NCI-H82 treated with DMSO at 0.1 percent for 48 hours (cell line): ENCODE data around the gene PPFIA4.

Source experiments
- DNase-seq: peaks from one replicate; lab custom pipeline; 2025; ENCODE audit not compliant: unreplicated experiment; lab: John Stamatoyannopoulos, UW

The PPFIA4 gene

DNA sequence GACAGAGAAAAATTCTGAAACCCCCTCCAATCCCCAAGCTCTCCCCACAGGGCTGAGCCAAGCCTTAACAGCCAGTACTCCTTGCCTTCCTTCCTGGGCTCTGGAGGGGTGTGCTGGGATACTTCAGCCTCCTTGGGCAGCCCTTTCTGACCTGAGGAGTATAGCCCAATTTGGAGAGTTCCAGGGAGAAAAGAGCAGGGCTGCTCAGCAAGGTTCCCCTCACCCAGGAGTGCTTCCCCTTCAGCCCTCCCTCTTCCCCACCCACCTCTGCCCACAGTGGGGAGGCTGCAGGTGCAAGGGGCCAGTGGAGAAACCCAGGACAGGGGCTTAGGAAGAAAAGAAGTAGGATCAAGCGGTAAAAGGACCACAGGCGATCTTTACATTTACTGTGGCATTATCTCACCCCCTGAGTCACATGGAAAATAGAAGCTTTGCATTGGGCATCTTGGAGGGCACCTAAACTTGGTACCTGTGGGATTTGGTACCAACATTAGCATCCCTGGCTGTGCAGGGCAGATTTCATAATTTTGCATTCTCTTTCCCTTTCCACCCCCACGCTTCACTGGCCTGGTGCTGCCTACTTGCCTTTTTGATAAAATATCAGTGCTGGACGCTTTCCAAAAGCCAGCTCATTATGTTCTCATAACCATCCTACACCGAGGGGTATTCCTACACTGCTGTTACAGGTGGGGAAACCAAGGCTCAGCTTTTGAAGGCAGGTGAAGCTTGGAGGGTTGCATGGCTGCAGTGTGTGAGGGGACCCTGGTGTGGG is 98.4 kb downstream of the PPFIA4 start:
- no peak for DNase-seq

DNA sequence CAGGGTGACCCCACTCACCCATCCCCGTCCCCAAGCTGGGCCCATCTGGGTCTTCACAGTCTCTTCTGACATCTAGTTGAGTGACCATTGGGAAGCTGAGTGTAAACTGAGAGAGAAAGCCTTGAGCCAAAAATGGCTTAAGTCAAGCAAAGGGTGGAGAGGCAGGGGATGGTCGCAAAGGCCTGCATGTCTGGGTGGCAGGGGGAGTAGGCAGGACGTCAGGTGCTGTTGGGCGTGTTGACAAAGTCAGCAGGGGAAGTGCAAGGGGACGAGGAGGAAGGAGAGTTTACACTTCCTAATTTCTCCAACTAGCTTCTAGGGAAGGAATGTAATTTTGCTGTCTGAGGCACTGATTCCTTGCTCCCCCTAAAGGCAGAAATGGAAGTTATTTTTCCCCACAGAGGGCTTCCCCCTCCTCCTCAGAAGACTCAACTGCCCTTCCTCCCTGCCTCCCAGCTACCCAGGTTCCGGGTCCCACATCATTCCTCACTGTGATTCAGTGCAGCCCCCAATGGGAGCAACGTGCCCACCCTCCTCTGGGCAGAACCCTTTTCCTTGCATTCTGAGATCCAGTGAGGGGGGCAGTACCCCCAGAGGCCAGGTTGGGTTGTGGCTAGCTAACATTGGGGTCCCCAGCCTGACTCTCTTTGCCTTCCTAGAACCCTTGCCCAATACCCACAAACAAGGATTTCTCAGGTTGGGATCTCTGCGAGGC is 100.0 kb downstream of the PPFIA4 start:
- no peak for DNase-seq

DNA sequence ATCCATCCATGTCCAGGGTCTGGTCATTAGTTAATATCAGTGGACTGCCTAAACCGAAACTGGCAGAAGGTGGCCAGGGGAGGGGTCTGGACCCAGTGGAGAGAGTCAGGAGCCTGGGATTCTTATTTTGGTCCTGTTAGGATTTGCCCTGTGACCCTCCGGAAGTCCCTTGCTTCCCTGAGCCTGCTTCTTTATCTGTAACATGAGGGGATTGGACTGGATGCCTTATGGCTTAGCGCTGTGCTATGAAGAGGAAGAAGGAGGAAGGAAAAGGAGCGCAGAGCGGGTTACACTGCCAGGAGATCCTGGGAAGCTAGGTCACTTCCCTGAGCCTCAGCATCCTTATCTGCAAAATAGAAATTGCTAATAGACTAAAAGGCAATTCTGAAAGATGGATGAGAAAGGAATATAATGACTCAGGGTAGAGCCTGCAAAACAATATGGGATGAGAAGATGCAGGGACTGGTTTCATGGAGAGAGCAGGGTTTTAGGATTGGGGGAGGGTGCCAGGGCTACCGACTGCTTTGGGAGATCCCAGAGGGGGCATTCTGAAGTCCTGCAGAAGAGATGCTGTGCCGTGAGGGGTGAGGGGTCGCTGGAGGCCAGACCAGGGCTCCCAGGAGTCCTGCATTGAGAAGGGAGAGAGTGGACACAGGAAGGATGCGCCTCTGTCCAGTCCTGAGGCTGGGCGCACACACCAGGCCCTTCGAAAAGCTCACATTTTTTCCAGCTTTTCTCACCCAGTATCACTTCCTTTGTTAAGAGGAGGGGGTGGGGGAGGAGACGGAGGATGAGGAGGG is 100.8 kb downstream of the PPFIA4 start:
- DNase-seq = no peak

DNA sequence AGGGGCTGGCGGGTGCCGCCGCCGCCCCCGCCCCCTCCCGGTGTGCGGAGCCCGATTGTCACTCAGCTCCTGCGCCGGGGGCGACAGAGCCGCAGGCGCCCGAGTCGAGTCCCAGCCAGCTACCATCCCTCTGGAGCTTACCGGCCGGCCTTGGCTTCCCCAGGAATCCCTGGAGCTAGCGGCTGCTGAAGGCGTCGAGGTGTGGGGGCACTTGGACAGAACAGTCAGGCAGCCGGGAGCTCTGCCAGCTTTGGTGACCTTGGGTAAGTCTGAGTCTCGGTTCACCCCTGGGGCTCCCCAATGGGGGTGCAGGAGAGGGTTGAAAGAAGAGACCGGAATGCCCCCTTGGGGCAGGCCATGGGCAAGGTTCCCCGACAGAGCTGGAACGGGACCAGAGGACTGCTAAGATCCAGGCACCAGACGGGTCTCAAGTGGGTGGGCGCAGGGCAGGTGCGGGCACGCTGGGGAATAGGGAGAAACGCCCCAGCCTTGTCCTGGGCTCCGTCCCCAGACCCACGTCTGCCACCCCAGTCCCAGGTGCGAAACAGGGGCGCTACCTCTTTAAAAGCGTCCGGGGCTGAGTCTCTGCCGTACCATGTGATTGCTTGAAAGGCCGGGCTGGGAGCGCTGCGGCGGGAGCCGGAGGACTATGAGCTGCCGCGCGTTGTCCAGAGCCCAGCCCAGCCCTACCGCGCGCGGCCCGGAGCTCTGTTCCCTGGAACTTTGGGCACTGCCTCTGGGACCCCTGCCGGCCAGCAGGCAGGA is 101.6 kb downstream of the PPFIA4 start, which contains the start of gene ADORA1:
Gene ADORA1 (plus strand): TSS at position 61 of the 765 bp plus-strand sequence. CDS start 1,116 bp downstream, outside the sequence.
- peak; percentile 24 for DNase-seq

DNA sequence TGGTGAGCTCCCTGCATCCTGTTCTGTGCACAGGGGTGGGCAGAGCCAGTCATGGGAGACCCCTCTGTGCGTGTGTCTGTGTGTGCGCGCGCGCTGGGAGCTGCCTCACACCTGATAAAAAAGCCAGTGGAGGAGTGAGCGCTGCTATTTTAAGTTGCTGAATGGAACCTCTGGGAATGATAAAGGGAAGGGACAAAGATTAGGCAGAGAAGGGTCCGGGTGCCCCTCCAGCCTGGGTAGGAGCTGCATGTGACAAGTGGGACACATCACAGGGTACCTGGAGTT is 102.1 kb downstream of the PPFIA4 start:
- no peak for DNase-seq
